GM12874 (cell line): ENCODE measurements around the gene SOX5.

ENCODE experiments used
- TF ChIP-seq, protein P1 (sequence below): IDR thresholded peaks from 2 replicates; pipeline ENCODE4 v1.5.1; 2011; ENCODE audit warnings: low read depth, mild to moderate bottlenecking, control low read depth, low read length, moderate library complexity; ENCODE audit not compliant: insufficient read depth

The SOX5 gene

DNA sequence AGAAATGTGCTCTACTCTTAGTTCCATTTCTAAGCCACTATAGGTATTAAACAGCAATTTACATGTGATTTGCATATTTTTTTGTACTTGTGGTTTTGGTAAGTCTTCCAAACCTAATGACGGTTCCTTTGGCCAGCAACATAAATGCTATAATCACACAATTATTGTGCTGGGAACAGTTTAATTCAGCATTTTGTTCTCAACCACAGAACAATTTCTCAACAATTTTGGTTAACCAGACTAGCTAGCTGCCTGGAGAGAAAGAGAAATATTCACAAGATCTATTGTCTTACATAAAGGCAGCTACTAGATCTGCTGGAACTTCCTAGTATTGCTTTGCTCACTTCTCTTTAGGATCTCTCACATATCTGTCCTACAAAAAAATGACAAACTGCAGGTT lies 265.3 kb downstream of the SOX5 start:
- TF ChIP-seq, protein P1, sequence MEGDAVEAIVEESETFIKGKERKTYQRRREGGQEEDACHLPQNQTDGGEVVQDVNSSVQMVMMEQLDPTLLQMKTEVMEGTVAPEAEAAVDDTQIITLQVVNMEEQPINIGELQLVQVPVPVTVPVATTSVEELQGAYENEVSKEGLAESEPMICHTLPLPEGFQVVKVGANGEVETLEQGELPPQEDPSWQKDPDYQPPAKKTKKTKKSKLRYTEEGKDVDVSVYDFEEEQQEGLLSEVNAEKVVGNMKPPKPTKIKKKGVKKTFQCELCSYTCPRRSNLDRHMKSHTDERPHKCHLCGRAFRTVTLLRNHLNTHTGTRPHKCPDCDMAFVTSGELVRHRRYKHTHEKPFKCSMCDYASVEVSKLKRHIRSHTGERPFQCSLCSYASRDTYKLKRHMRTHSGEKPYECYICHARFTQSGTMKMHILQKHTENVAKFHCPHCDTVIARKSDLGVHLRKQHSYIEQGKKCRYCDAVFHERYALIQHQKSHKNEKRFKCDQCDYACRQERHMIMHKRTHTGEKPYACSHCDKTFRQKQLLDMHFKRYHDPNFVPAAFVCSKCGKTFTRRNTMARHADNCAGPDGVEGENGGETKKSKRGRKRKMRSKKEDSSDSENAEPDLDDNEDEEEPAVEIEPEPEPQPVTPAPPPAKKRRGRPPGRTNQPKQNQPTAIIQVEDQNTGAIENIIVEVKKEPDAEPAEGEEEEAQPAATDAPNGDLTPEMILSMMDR: no peak

DNA sequence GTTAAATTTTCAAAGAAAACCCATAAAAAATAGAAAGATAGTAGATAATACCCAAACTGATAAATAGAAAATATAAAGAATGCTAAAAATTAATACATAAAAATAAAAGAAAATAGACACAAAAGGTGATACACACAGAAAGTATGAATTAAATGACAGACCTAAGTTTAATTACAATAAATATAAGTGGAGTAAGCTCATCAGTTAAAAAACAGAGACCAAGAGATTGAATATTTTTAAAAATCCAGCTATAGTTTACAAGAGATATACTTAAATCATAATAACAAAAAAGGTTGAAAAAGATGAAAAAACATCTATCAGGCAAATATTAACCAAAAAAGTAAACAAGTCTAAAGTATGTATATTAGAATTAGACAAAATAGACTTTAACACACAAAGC lies 268.2 kb downstream of the SOX5 start:
- TF ChIP-seq, protein P1: no peak

DNA sequence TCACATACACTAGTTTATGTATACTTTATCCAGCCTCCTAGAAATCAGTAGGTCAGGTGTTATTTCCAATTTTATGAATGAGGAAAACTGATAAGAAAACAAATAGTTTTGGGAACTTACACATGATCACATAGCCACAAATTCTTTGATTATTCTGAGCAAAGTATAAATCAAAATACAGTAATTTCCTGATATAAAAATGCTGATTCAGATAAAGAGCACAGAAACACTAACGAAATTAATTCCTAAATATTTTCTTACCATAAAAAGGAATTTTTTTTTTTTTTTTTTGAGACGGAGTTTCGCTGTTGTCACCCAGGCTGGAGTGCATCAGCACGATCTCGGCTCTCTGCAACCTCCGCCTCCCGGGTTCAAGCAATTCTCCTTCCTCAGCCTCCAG lies 275.4 kb downstream of the SOX5 start:
- TF ChIP-seq, protein P1: no peak

DNA sequence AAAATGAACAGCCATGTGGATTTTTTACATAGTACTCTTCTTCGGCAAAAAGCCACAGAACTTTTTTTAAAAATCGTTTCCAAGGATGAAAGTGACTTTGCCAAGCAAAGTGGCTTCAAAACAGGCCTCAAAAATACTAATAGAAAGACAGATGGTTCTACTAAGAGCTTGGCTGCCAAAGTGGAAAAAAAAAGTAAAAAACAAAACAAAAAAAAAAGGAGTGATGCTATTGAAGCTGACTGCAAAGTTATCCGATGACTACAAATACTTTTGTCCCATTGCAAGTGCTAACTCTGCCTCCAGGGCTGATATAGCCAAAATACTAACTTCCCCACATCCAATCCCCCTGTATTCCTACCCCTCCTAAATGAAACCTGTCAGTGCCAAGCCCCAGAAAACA lies 277.6 kb downstream of the SOX5 start:
- TF ChIP-seq, protein P1: no peak

DNA sequence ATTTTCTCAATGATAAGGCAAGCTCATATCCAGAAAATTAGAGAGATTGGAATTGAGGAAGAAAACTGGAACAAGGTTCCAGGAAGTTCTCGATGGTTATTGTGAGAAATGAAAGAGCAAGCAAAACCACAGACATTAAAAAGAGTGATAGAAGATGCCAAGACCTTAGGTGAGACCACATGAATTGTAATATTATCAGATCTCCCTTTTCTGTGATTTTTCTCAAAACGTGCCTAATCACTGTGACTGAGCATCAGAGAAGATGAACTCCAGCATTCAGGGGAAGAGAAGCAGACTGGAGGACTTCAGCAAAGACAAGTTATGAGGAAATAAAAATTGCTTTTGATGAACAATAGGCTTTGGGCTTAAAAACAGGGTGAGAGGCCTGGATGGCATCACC lies 278.8 kb downstream of the SOX5 start:
- TF ChIP-seq, protein P1: no peak

DNA sequence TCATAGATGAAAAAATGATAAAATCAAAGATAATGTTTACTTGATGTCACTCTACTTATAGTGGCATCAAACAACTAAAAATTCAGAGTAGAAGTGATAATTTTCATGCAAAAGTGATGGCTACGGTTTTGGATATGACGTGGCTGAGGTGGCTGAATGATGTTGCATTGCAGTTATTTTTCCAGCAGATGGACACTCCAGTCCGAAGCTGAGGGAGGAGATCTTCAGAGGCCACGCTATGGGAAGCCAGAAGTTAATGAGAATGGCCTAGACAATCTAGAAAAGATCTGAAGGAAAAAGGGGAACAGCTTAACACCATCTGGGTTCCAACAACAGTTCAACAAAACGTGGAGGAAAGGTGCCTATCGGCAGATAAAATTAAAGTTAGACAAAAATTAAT lies 279.8 kb downstream of the SOX5 start:
- TF ChIP-seq, protein P1: no peak

DNA sequence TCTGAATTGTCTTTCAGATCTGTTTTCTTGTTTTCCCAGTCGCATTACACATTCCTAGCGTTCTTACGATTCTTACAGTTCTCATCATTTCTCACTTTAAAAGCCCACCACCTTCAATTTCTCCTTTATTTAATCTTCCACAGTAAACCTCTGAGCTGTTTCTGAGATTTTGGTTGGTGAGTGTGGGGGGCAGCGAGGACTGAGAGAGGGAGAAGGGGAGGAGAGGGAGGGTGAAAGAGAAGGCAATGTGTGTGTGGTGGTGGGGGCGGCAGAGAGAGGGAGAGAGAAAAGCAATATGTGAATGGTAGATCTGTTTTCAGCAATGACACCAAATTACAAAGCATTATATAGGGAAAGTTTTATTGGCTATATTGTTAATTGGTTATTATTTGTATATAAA lies 282.6 kb downstream of the SOX5 start:
- TF ChIP-seq, protein P1: no peak

DNA sequence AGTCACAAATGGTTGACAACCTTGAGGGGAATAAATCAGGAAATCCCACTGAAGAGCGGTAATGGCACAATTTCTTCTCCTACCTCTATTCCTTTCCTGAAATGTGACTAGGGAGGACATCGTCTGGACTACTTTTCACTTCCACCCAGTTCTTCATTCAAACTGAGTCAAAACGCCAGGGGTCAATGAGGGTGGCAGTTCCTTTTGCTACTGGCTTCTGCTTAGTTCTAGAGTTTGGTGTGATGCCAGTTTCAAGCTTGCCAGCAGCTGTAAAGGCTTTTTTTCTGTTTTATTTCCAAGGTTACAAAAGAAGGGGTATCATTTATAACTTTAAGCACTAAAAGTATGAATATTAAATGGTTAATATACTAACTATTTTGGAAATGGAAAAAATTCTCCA lies 286.5 kb downstream of the SOX5 start:
- TF ChIP-seq, protein P1: no peak
